HepG2 (cell line): ENCODE results near the gene CYP2W1. TPM values are rescaled to one million over a fixed set of nuclear protein-coding genes. Genes with fewer than 3 reads are reported as not detected.
A peak's percentile ranks its signal among the peaks of the same experiment; 100 is the strongest.

Experiments
- FOXJ3 ChIP-seq: sonication (generic); formaldehyde crosslinking; IDR thresholded peaks from 2 replicates; pipeline ENCODE4 v1.4.0; 2020; ENCODE audit warnings: missing genetic modification reagents, mild to moderate bottlenecking, borderline replicate concordance
- POLR2AphosphoS2 ChIP-seq: IDR thresholded peaks from 2 replicates; pipeline ENCODE4 v1.6.1; 2011; ENCODE audit warnings: low read depth, low read length, improper control_type of control experiment
- PRMT3 ChIP-seq: sonication (generic); formaldehyde crosslinking; IDR thresholded peaks from 2 replicates; pipeline ENCODE4 v1.8.1; 2022; ENCODE audit warnings: low read depth, mild to moderate bottlenecking, moderate library complexity, missing genetic modification reagents, borderline replicate concordance
- SMAD3 ChIP-seq: sonication (generic); formaldehyde crosslinking; IDR thresholded peaks from 2 replicates; pipeline ENCODE4 v1.4.0; 2020; ENCODE audit warnings: missing genetic modification reagents
- SP140L ChIP-seq: sonication (generic); formaldehyde crosslinking; IDR thresholded peaks from 2 replicates; pipeline ENCODE4 v1.4.0; 2020; ENCODE audit warnings: missing genetic modification reagents, borderline replicate concordance
- TCF7 ChIP-seq: sonication (generic); IDR thresholded peaks from 2 replicates; pipeline ENCODE4 v1.6.1; 2016; ENCODE audit warnings: antibody characterized with exemption, low read depth
- TFAP4 ChIP-seq: sonication (generic); IDR thresholded peaks from 2 replicates; pipeline ENCODE4 v1.6.1; 2016; ENCODE audit warnings: low read depth, borderline replicate concordance
- U2AF1 ChIP-seq: fragments of 200-400 bp; formaldehyde crosslinking; optimal IDR thresholded peaks from 2 replicates; pipeline ENCODE3; 2017; ENCODE audit warnings: mild to moderate bottlenecking, low read depth, low read length
- ZNF20 ChIP-seq: sonication (generic); formaldehyde crosslinking; IDR thresholded peaks from 2 replicates; pipeline ENCODE4 v1.4.0; 2020; ENCODE audit warnings: mild to moderate bottlenecking, moderate library complexity, missing genetic modification reagents
- ZNF589 ChIP-seq: sonication (generic); formaldehyde crosslinking; conservative IDR thresholded peaks from 2 replicates; pipeline ENCODE4 v1.8.0; 2022; ENCODE audit warnings: mild to moderate bottlenecking, moderate library complexity, missing genetic modification reagents
- ZNF713 ChIP-seq: sonication (generic); formaldehyde crosslinking; IDR thresholded peaks from 2 replicates; pipeline ENCODE4 v1.4.0; 2020; ENCODE audit warnings: mild to moderate bottlenecking, missing genetic modification reagents
- ZNF772 ChIP-seq: sonication (generic); formaldehyde crosslinking; IDR thresholded peaks from 2 replicates; pipeline ENCODE4 v1.5.0; 2020; ENCODE audit warnings: mild to moderate bottlenecking, missing genetic modification reagents
- ZNF790 ChIP-seq: sonication (generic); formaldehyde crosslinking; IDR thresholded peaks from 2 replicates; pipeline ENCODE4 v1.8.0; 2022; ENCODE audit warnings: missing genetic modification reagents, mild to moderate bottlenecking, borderline replicate concordance
- polyA plus RNA-seq, 8 experiments: library from polyadenylated mRNA; depleted of rRNA in 3 of 8; stranded (reverse) in 7 of 8; unstranded in 1 of 8; fragments of >200 nt; fragmentation: Illumina TruSeq in 4 of 8; extraction: Trizol in 4 of 8; gene quantifications; 2 replicates each; pipeline versions ENCODE4 v1.2.1 to v1.2.3, GENCODE V29; 2011 to 2016; ENCODE audit warnings: low read depth in 4 of 8, missing spikeins in 1 of 8, mixed read lengths in 1 of 8; ENCODE audit not compliant: insufficient read depth in 1 of 8
- total RNA-seq, 5 experiments: library from RNA; depleted of rRNA; stranded (reverse); fragments of >200 nt; fragmentation: Illumina TruSeq; extraction: Trizol; gene quantifications; 2 replicates each; pipeline ENCODE4 v1.2.3, GENCODE V29; 2016; ENCODE audit warnings: low read depth in 1 of 5
- TF ChIP-seq, protein P1 (sequence below): sonication (generic); formaldehyde crosslinking; IDR thresholded peaks from 2 replicates; pipeline ENCODE4 v1.4.0; 2020; ENCODE audit warnings: missing genetic modification reagents, borderline replicate concordance
- TF ChIP-seq, protein P2 (sequence below): sonication (generic); formaldehyde crosslinking; IDR thresholded peaks from 2 replicates; pipeline ENCODE4 v1.4.0; 2020; ENCODE audit warnings: mild to moderate bottlenecking, missing genetic modification reagents, borderline replicate concordance
- TF ChIP-seq, protein P3 (sequence below): sonication (generic); formaldehyde crosslinking; IDR thresholded peaks from 2 replicates; pipeline ENCODE4 v1.9.0; 2021; ENCODE audit warnings: missing genetic modification reagents, mild to moderate bottlenecking, borderline replicate concordance

Gene CYP2W1
- total and polyA plus RNA-seq, 2 of the 13 experiments (the other 11 are each of a cell fraction or from before 2014, with no cell fraction given): 19.5 to 31.7 TPM

- TF ChIP-seq, protein P1, sequence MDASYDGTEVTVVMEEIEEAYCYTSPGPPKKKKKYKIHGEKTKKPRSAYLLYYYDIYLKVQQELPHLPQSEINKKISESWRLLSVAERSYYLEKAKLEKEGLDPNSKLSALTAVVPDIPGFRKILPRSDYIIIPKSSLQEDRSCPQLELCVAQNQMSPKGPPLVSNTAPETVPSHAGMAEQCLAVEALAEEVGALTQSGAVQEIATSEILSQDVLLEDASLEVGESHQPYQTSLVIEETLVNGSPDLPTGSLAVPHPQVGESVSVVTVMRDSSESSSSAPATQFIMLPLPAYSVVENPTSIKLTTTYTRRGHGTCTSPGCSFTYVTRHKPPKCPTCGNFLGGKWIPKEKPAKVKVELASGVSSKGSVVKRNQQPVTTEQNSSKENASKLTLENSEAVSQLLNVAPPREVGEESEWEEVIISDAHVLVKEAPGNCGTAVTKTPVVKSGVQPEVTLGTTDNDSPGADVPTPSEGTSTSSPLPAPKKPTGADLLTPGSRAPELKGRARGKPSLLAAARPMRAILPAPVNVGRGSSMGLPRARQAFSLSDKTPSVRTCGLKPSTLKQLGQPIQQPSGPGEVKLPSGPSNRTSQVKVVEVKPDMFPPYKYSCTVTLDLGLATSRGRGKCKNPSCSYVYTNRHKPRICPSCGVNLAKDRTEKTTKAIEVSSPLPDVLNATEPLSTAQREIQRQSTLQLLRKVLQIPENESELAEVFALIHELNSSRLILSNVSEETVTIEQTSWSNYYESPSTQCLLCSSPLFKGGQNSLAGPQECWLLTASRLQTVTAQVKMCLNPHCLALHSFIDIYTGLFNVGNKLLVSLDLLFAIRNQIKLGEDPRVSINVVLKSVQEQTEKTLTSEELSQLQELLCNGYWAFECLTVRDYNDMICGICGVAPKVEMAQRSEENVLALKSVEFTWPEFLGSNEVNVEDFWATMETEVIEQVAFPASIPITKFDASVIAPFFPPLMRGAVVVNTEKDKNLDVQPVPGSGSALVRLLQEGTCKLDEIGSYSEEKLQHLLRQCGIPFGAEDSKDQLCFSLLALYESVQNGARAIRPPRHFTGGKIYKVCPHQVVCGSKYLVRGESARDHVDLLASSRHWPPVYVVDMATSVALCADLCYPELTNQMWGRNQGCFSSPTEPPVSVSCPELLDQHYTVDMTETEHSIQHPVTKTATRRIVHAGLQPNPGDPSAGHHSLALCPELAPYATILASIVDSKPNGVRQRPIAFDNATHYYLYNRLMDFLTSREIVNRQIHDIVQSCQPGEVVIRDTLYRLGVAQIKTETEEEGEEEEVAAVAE: peak; percentile 86
- no peak for TF ChIP-seq POLR2AphosphoS2
- TF ChIP-seq TCF7: no peak
- TF ChIP-seq ZNF713: peak; percentile 45; the same call in 1 of the 2 replicates
- TF ChIP-seq ZNF20 (CRISPR knock-in tag): no peak
- no peak for TF ChIP-seq U2AF1
- TF ChIP-seq ZNF790 (CRISPR knock-in tag): no peak
- TF ChIP-seq FOXJ3 (CRISPR knock-in tag): no peak; the same call in 1 of the 2 replicates
- peak; percentile 7 for TF ChIP-seq ZNF589 (CRISPR knock-in tag)
- peak; percentile 72; the same call in 1 of the 2 replicates for TF ChIP-seq SMAD3 (CRISPR knock-in tag)
- peak; percentile 96 for TF ChIP-seq ZNF772
- TF ChIP-seq SP140L (CRISPR knock-in tag): no peak
- TF ChIP-seq PRMT3 (CRISPR knock-in tag): peak; percentile 22; the same call in 1 of the 2 replicates
- TF ChIP-seq, protein P2, sequence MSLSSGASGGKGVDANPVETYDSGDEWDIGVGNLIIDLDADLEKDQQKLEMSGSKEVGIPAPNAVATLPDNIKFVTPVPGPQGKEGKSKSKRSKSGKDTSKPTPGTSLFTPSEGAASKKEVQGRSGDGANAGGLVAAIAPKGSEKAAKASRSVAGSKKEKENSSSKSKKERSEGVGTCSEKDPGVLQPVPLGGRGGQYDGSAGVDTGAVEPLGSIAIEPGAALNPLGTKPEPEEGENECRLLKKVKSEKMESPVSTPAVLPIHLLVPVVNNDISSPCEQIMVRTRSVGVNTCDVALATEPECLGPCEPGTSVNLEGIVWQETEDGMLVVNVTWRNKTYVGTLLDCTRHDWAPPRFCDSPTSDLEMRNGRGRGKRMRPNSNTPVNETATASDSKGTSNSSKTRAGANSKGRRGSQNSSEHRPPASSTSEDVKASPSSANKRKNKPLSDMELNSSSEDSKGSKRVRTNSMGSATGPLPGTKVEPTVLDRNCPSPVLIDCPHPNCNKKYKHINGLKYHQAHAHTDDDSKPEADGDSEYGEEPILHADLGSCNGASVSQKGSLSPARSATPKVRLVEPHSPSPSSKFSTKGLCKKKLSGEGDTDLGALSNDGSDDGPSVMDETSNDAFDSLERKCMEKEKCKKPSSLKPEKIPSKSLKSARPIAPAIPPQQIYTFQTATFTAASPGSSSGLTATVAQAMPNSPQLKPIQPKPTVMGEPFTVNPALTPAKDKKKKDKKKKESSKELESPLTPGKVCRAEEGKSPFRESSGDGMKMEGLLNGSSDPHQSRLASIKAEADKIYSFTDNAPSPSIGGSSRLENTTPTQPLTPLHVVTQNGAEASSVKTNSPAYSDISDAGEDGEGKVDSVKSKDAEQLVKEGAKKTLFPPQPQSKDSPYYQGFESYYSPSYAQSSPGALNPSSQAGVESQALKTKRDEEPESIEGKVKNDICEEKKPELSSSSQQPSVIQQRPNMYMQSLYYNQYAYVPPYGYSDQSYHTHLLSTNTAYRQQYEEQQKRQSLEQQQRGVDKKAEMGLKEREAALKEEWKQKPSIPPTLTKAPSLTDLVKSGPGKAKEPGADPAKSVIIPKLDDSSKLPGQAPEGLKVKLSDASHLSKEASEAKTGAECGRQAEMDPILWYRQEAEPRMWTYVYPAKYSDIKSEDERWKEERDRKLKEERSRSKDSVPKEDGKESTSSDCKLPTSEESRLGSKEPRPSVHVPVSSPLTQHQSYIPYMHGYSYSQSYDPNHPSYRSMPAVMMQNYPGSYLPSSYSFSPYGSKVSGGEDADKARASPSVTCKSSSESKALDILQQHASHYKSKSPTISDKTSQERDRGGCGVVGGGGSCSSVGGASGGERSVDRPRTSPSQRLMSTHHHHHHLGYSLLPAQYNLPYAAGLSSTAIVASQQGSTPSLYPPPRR (CRISPR knock-in tag): peak; percentile 82
- TF ChIP-seq, protein P3, sequence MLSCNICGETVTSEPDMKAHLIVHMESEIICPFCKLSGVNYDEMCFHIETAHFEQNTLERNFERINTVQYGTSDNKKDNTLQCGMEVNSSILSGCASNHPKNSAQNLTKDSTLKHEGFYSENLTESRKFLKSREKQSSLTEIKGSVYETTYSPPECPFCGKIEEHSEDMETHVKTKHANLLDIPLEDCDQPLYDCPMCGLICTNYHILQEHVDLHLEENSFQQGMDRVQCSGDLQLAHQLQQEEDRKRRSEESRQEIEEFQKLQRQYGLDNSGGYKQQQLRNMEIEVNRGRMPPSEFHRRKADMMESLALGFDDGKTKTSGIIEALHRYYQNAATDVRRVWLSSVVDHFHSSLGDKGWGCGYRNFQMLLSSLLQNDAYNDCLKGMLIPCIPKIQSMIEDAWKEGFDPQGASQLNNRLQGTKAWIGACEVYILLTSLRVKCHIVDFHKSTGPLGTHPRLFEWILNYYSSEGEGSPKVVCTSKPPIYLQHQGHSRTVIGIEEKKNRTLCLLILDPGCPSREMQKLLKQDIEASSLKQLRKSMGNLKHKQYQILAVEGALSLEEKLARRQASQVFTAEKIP (CRISPR knock-in tag): no peak
- TF ChIP-seq TFAP4: peak; percentile 86
Observed at GRCh38 chr7:992709-993607, 10.0 kb downstream of the CYP2W1 start (continued).
